DMS 273 treated with DMSO at 0.1 percent for 48 hours (cell line): ENCODE data around the gene TMEM165.
"Not testable (repeated sequence)": the region's sequence is repeated elsewhere in the genome, so short reads cannot be mapped to it uniquely, and the experiment has no call there.

Source experiments
- DNase-seq: peaks from one replicate; lab custom pipeline; 2025; lab: John Stamatoyannopoulos, UW

The TMEM165 gene

GRCh38 chr4:55395529-55396307 lies at the start of gene TMEM165:
TMEM165 (plus strand) TSS chr4:55395957; CDS start chr4:55396190, 233 bp downstream.
- DNase-seq, result peak; percentile 64

- DNase-seq, result peak; percentile 6
Observed at GRCh38 chr4:55345980-55346850, 49.5 kb upstream of the TMEM165 start, which contains the start of gene SRD5A3. SRD5A3 (plus strand) TSS chr4:55346242; CDS start chr4:55346337, 95 bp downstream.

- no peak for DNase-seq
Observed at GRCh38 chr4:55346851-55347255, 48.9 kb upstream of the TMEM165 start.

- no peak for DNase-seq
Observed at GRCh38 chr4:55347610-55348228, 48.0 kb upstream of the TMEM165 start.

- no peak for DNase-seq
Observed at GRCh38 chr4:55348466-55348865, 47.3 kb upstream of the TMEM165 start.

GRCh38 chr4:55350870-55351269 lies 44.9 kb upstream of the TMEM165 start:
- DNase-seq, result not testable (repeated sequence)

GRCh38 chr4:55351824-55352223 lies 43.9 kb upstream of the TMEM165 start:
- no peak for DNase-seq

GRCh38 chr4:55352726-55353125 lies 43.0 kb upstream of the TMEM165 start:
- no peak for DNase-seq

- not testable (repeated sequence) for DNase-seq
Observed at GRCh38 chr4:55353228-55353747, 42.5 kb upstream of the TMEM165 start.

- DNase-seq, result no peak
Observed at GRCh38 chr4:55354648-55355047, 41.1 kb upstream of the TMEM165 start.

GRCh38 chr4:55355555-55355954 lies 40.2 kb upstream of the TMEM165 start:
- no peak for DNase-seq

- no peak for DNase-seq
Observed at GRCh38 chr4:55356991-55357461, 38.7 kb upstream of the TMEM165 start.

GRCh38 chr4:55358246-55358645 lies 37.5 kb upstream of the TMEM165 start:
- DNase-seq, result no peak

- DNase-seq, result no peak
Observed at GRCh38 chr4:55358668-55359067, 37.1 kb upstream of the TMEM165 start.

- no peak for DNase-seq
Observed at GRCh38 chr4:55359397-55359916, 36.3 kb upstream of the TMEM165 start.

- DNase-seq, result not testable (repeated sequence)
Observed at GRCh38 chr4:55362938-55363337, 32.8 kb upstream of the TMEM165 start.

GRCh38 chr4:55363691-55364351 lies 31.9 kb upstream of the TMEM165 start:
- DNase-seq, result no peak

- no peak for DNase-seq
Observed at GRCh38 chr4:55364691-55365344, 30.9 kb upstream of the TMEM165 start.

- DNase-seq, result no peak
Observed at GRCh38 chr4:55365345-55365728, 30.4 kb upstream of the TMEM165 start.

- DNase-seq, result no peak
Observed at GRCh38 chr4:55366621-55367020, 29.1 kb upstream of the TMEM165 start.
